Chondrocyte (in vitro differentiated cells): Measurements from ENCODE around the gene ETV2. TPM values are rescaled to one million over a fixed set of nuclear protein-coding genes. Genes with fewer than 3 reads are reported as not detected.
A peak's percentile ranks its signal among the peaks of the same experiment; 100 is the strongest.

Source experiments
- DNase-seq: peaks from one replicate; pipeline ENCODE4 v3.0.0; 2021; ENCODE audit warnings: mixed read lengths, low spot score
- H3K27ac Mint-ChIP-seq: one replicate; pipeline ENCODE4 v1.8.0; 2021; ENCODE audit warnings: mild to moderate bottlenecking, moderate library complexity, mixed read lengths; ENCODE audit not compliant: unreplicated experiment
- H3K27me3 Mint-ChIP-seq: 2 replicates; pipeline ENCODE4 v1.8.0; 2021; ENCODE audit warnings: low read depth, mixed read lengths
- H3K36me3 Mint-ChIP-seq: 2 replicates; pipeline ENCODE4 v1.8.0; 2021; ENCODE audit warnings: low read depth, mixed read lengths
- H3K4me1 Mint-ChIP-seq: 2 replicates; pipeline ENCODE4 v1.8.0; 2021; ENCODE audit warnings: low read depth, mild to moderate bottlenecking, mixed read lengths
- H3K4me3 Mint-ChIP-seq: one replicate; pipeline ENCODE4 v1.8.0; 2021; ENCODE audit warnings: mild to moderate bottlenecking, moderate library complexity, mixed read lengths; ENCODE audit not compliant: unreplicated experiment
- H3K9me3 Mint-ChIP-seq: 2 replicates; pipeline ENCODE4 v1.8.0; 2021; ENCODE audit warnings: low read depth, mixed read lengths
- CTCF ChIP-seq: fragments of 200-600 bp; sonication (generic); IDR thresholded peaks from 2 replicates; pipeline ENCODE4 v1.5.0; 2021; ENCODE audit warnings: antibody characterized with exemption, mild to moderate bottlenecking, moderate library complexity
- total RNA-seq: library from RNA; stranded (reverse); gene quantifications from 3 replicates; pipeline ENCODE4 v1.2.1, GENCODE V29; 2021

Gene ETV2
- total RNA-seq, 1 donor from 2014 or later, result 1.5 TPM

GRCh38 chr19:35693835-35694599 is 52.5 kb downstream of the ETV2 start:
- Mint-ChIP-seq H3K4me3 (no peak overlapping the region), H3K9me3 (no peaks in the 10 kb centered on the region), H3K27me3 (no peaks in the 10 kb centered on the region), H3K4me1 (peaks cover 6% of the 10 kb centered on the region), H3K36me3 (no peaks in the 10 kb centered on the region), H3K27ac (no peak overlapping the region)
- peak; percentile 94 for TF ChIP-seq CTCF
- no peak for DNase-seq

Other genes with a start within 250 kb of the ETV2 start
- not detected in 3 replicates for gene FFAR2, start 193.5 kb upstream of the ETV2 start, total RNA-seq
- not detected in 3 replicates for gene KRTDAP, start 151.3 kb upstream of the ETV2 start, total RNA-seq
- 1.3 to 2.1 TPM in 2 of 3 replicates, not detected in the other for gene DMKN, start 128.1 kb upstream of the ETV2 start, total RNA-seq
- gene SBSN, start 113.4 kb upstream of the ETV2 start, total RNA-seq, result 0.30 to 0.56 TPM (median 0.36 TPM) in 3 replicates
- not detected in 3 replicates for gene GAPDHS, start 108.3 kb upstream of the ETV2 start, total RNA-seq
- 86.3 to 105 TPM (median 90.9 TPM) in 3 replicates for gene TMEM147, start 96.1 kb upstream of the ETV2 start, total RNA-seq
- gene ATP4A, start 78.1 kb upstream of the ETV2 start, total RNA-seq, result not detected in 3 replicates
- gene PMIS2, start 55.6 kb upstream of the ETV2 start, total RNA-seq, result not detected in 3 replicates
- gene HAUS5, start 29.0 kb upstream of the ETV2 start, total RNA-seq, result 7.7 to 17.2 TPM (median 8.4 TPM) in 3 replicates
- gene RBM42, start 12.7 kb upstream of the ETV2 start, total RNA-seq, result 75.4 to 92.2 TPM (median 91.3 TPM) in 3 replicates
- gene COX6B1, start 6.6 kb downstream of the ETV2 start, total RNA-seq, result 266 to 279 TPM (median 268 TPM) in 3 replicates
- 0.65 TPM in 1 of 3 replicates, not detected in the others for gene UPK1A, start 24.8 kb downstream of the ETV2 start, total RNA-seq
- not detected in 3 replicates for gene ZBTB32, start 62.8 kb downstream of the ETV2 start, total RNA-seq
- 27.3 to 31.5 TPM (median 30.8 TPM) in 3 replicates for gene KMT2B, start 76.3 kb downstream of the ETV2 start, total RNA-seq
- gene IGFLR1, start 100.7 kb downstream of the ETV2 start, total RNA-seq, result 0.59 to 1.4 TPM (median 0.99 TPM) in 3 replicates
- gene U2AF1L4, start 103.7 kb downstream of the ETV2 start, total RNA-seq, result 22.9 to 28.8 TPM (median 24.7 TPM) in 3 replicates
- 59.9 to 71.1 TPM (median 61.8 TPM) in 3 replicates for gene PSENEN, start 103.9 kb downstream of the ETV2 start, total RNA-seq
- 11.9 to 18.6 TPM (median 13.5 TPM) in 3 replicates for gene LIN37, start 106.8 kb downstream of the ETV2 start, total RNA-seq
- 0.75 to 5.7 TPM (median 5.0 TPM) in 3 replicates for gene HSPB6, start 115.3 kb downstream of the ETV2 start, total RNA-seq
- 17.4 to 24.6 TPM (median 20.3 TPM) in 3 replicates for gene PROSER3, start 116.4 kb downstream of the ETV2 start, total RNA-seq
- 8.5 to 14.6 TPM (median 12.0 TPM) in 3 replicates for gene ARHGAP33, start 133.8 kb downstream of the ETV2 start, total RNA-seq
- gene PRODH2, start 171.1 kb downstream of the ETV2 start, total RNA-seq, result not detected in 3 replicates
- gene NPHS1, start 210.8 kb downstream of the ETV2 start, total RNA-seq, result not detected in 3 replicates
- gene KIRREL2, start 215.2 kb downstream of the ETV2 start, total RNA-seq, result 0.22 TPM in 1 of 3 replicates, not detected in the others
- 31.7 to 76.4 TPM (median 66.8 TPM) in 3 replicates for gene APLP1, start 226.8 kb downstream of the ETV2 start, total RNA-seq